Pericardium fibroblast (primary cell): ENCODE measurements around the gene ZSCAN1. TPM values are rescaled to one million over a fixed set of nuclear protein-coding genes. Genes with fewer than 3 reads are reported as not detected.

Source experiments
- total RNA-seq: library from RNA; depleted of rRNA; stranded (reverse); fragments of >200 nt; gene quantifications from 2 replicates; pipeline ENCODE4 v1.2.3, GENCODE V29; 2015

ZSCAN1 gene
- total RNA-seq, result not detected in 2 replicates

GRCh38 chr19:58033741-58034476 is at the start of gene ZSCAN1:
Gene ZSCAN1 (plus strand): TSS chr19:58034025. CDS start chr19:58037837, 3,812 bp downstream.

GRCh38 chr19:58002384-58003173 is 31.2 kb upstream of the ZSCAN1 start, which contains the start of gene ZNF606:
Gene ZNF606 (minus strand): TSS chr19:58002820. CDS start chr19:58001319, 1,501 bp downstream.

GRCh38 chr19:58059003-58059670 is 25.3 kb downstream of the ZSCAN1 start, which contains the start of gene ZNF135:
Gene ZNF135 (plus strand): TSS chr19:58059282. CDS start chr19:58060003, 721 bp downstream.

GRCh38 chr19:58097781-58098681 is 64.2 kb downstream of the ZSCAN1 start, which contains the start of gene ZSCAN18:
Gene ZSCAN18 (minus strand): TSS chr19:58098231. CDS start chr19:58090267, 7,964 bp downstream.

Other genes with a start within 250 kb of the ZSCAN1 start
- 0.85 and 2.6 TPM in 2 replicates for gene ZNF552, start 219.1 kb upstream of the ZSCAN1 start, total RNA-seq
- gene ZNF587B, start 203.7 kb upstream of the ZSCAN1 start, total RNA-seq, result 7.9 and 10.6 TPM in 2 replicates
- 9.0 and 15.4 TPM in 2 replicates for gene ZNF587, start 184.2 kb upstream of the ZSCAN1 start, total RNA-seq
- gene ZNF814, start 145.0 kb upstream of the ZSCAN1 start, total RNA-seq, result 2.9 and 7.7 TPM in 2 replicates
- gene ZNF417, start 117.4 kb upstream of the ZSCAN1 start, total RNA-seq, result 6.9 and 7.8 TPM in 2 replicates
- gene ZNF418, start 98.6 kb upstream of the ZSCAN1 start, total RNA-seq, result 2.9 and 3.3 TPM in 2 replicates
- 2.6 and 3.8 TPM in 2 replicates for gene ZNF256, start 86.3 kb upstream of the ZSCAN1 start, total RNA-seq
- not detected in 2 replicates for gene C19orf18, start 59.5 kb upstream of the ZSCAN1 start, total RNA-seq
- 8.2 and 8.3 TPM in 2 replicates for gene ZNF606, start 31.2 kb upstream of the ZSCAN1 start, total RNA-seq
- 3.3 and 3.4 TPM in 2 replicates for gene ZNF135, start 25.3 kb downstream of the ZSCAN1 start, total RNA-seq
- 34.6 and 41.3 TPM in 2 replicates for gene ZSCAN18, start 64.2 kb downstream of the ZSCAN1 start, total RNA-seq
- gene ZNF329, start 116.8 kb downstream of the ZSCAN1 start, total RNA-seq, result 9.1 and 10.0 TPM in 2 replicates
- gene ZNF274, start 149.0 kb downstream of the ZSCAN1 start, total RNA-seq, result 14.6 and 18.6 TPM in 2 replicates
- gene ZNF544, start 194.9 kb downstream of the ZSCAN1 start, total RNA-seq, result 21.0 and 23.2 TPM in 2 replicates
- 4.3 and 6.6 TPM in 2 replicates for gene ZNF8, start 244.9 kb downstream of the ZSCAN1 start, total RNA-seq